Suprapubic skin (tissue), 4 donors: Measurements from ENCODE around the gene ACTL10. TPM values are rescaled to one million over a fixed set of nuclear protein-coding genes. Genes with fewer than 3 reads are reported as not detected.

Source experiments
- DNase-seq, 2 donors: peaks; one replicate each; pipeline ENCODE4 v3.0.0-alpha.2; 2019; ENCODE audit warnings: low spot score in 2 of 2
- H3K27ac ChIP-seq: fragments of 200-600 bp; sonication (generic); one replicate; pipeline ENCODE4 v1.5.1; 2019
- H3K27me3 ChIP-seq: fragments of 200-600 bp; sonication (generic); one replicate; pipeline ENCODE4 v1.5.1; 2019
- H3K36me3 ChIP-seq: fragments of 200-600 bp; sonication (generic); one replicate; pipeline ENCODE4 v1.5.1; 2019
- H3K4me1 ChIP-seq: fragments of 200-600 bp; sonication (generic); one replicate; pipeline ENCODE4 v1.5.1; 2019
- H3K4me3 ChIP-seq: fragments of 200-600 bp; sonication (generic); one replicate; pipeline ENCODE4 v1.5.1; 2019; ENCODE audit warnings: mild to moderate bottlenecking
- H3K9me3 ChIP-seq: fragments of 200-600 bp; sonication (generic); one replicate; pipeline ENCODE4 v1.5.1; 2019
- EP300 ChIP-seq: sonication (generic); formaldehyde crosslinking; IDR thresholded peaks from one replicate; pipeline ENCODE4 v1.6.1; 2017; ENCODE audit warnings: antibody characterized with exemption
- POLR2A ChIP-seq, 2 donors: fragments of 450-650 bp; IDR thresholded peaks; one replicate each; pipeline ENCODE4 v1.6.1; 2017; ENCODE audit warnings: antibody characterized with exemption in 2 of 2, mild to moderate bottlenecking in 2 of 2, moderate library complexity in 2 of 2
- POLR2AphosphoS5 ChIP-seq, 3 donors: sonication (generic); formaldehyde crosslinking; IDR thresholded peaks; one replicate each; pipeline ENCODE4 v1.6.1; 2017; ENCODE audit warnings: antibody characterized with exemption in 3 of 3
- WGBS: methylation state at CpG from one replicate; pipeline ENCODE4 v1.1.5; 2018; 5-methylcytosine and 5-hydroxymethylcytosine counted together
- total RNA-seq, 4 donors: library from RNA; depleted of rRNA; stranded (reverse); fragments of >200 nt; gene quantifications; one replicate each; pipeline ENCODE4 v1.1.0, GENCODE V29; 2016
- TF ChIP-seq, protein P1 (sequence below), 2 donors: fragments of 200-600 bp in 1 of 2; fragments of 450-650 bp in 1 of 2; sonication (generic) in 1 of 2; IDR thresholded peaks; one replicate each; pipeline ENCODE4 v1.5.1; 2016 to 2019; ENCODE audit warnings: antibody characterized with exemption in 2 of 2, mild to moderate bottlenecking in 1 of 2, moderate library complexity in 1 of 2

Gene ACTL10
- total RNA-seq, 4 donors from 2014 or later = 1.3 to 4.9 (median 3.0) TPM

DNA sequence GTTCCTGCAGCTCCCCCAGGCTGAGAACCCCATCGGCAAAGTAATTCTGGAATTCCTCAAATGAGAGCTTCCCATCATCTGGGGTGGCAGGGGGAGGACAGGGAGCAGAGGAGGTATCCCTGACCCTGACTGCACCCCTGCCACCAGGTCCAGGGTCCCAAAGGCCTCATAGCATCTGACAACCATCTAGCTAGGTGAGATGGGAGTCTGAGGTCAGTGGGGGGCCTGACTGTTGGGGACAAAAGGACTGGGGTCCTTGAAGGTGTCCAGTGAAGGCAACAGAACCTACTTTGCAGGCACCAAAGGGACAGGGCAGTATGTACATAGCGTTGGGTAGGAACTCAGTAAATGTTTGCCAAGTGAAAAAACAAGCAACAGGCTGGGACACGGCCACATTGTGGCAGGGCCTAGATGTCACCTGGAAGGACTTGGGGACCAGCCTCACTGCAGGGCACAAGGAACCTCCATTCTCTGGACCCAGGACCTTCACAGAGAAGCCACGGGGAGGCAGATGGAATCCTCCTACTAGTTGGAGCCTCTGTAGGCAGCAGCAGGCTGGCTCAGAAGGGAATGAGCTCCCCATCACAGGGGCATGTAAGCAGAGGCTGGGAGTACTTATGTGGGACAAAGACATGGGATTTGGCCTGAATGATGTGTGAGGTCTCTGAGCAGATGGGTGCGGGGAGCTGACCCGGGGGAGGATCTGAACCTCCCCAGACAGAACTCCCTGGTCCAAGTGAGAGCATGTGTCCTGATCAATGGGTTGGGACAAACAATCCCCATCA is 4.2 kb downstream of the ACTL10 start:
- no peak overlapping the region for H3K4me3 ChIP-seq
- 77% methylated on average over 6 of the region's 6 CpGs for WGBS
- no peaks in the 10 kb centered on the region for H3K9me3 ChIP-seq
- no peaks in the 10 kb centered on the region for H3K27me3 ChIP-seq
- no peak for TF ChIP-seq POLR2AphosphoS5 (IDR thresholded peaks at IDR 0.05)
- TF ChIP-seq, protein P1, sequence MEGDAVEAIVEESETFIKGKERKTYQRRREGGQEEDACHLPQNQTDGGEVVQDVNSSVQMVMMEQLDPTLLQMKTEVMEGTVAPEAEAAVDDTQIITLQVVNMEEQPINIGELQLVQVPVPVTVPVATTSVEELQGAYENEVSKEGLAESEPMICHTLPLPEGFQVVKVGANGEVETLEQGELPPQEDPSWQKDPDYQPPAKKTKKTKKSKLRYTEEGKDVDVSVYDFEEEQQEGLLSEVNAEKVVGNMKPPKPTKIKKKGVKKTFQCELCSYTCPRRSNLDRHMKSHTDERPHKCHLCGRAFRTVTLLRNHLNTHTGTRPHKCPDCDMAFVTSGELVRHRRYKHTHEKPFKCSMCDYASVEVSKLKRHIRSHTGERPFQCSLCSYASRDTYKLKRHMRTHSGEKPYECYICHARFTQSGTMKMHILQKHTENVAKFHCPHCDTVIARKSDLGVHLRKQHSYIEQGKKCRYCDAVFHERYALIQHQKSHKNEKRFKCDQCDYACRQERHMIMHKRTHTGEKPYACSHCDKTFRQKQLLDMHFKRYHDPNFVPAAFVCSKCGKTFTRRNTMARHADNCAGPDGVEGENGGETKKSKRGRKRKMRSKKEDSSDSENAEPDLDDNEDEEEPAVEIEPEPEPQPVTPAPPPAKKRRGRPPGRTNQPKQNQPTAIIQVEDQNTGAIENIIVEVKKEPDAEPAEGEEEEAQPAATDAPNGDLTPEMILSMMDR (IDR thresholded peaks at IDR 0.05) = no peak
- DNase-seq = no peak
- H3K36me3 ChIP-seq = peaks cover 4% of the 10 kb centered on the region
- peaks cover 66% of the 10 kb centered on the region for H3K4me1 ChIP-seq
- no peak overlapping the region for H3K27ac ChIP-seq

DNA sequence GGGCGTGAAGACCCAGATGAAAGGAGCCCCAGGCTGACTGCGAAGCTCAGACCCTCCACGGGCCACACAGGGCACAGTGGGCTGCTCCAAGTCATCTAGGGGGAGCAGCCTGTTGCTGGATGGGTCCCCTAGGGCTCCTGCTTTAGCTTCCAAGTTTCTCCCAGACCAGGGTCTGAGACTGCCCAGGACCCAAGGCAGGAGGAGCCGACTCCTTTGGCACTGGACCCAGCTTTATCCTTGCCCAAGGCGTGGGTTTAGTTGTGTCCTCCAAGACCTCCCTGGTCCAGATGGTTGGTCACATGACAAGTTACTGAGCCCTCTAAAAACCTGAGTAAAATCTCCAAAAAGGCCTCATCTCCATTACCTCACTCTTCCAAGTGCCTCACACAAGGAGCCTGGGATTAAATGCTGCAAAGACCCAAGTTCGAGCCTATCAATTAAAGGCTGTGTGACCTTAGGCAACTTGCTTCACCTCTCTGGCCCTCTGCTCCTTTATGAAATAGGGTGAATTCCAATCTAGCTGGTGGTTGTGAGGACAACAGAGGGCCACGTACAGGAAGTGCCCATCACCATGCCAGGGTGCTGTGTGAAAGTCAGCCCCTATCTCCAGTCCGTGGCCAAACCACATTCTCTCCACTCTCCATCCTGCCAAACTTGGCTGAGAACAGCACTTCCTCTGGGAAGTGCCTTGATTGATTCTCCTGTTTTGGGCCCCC is 5.0 kb downstream of the ACTL10 start:
- H3K9me3 ChIP-seq = no peaks in the 10 kb centered on the region
- 81% methylated on average over 8 of the region's 8 CpGs for WGBS
- H3K4me1 ChIP-seq = peaks cover 67% of the 10 kb centered on the region
- DNase-seq = no peak
- peaks cover 4% of the 10 kb centered on the region for H3K36me3 ChIP-seq
- H3K4me3 ChIP-seq = no peak overlapping the region
- TF ChIP-seq POLR2A (IDR thresholded peaks at IDR 0.05) (no peak), POLR2AphosphoS5 (IDR thresholded peaks at IDR 0.05) (no peak), EP300 (no peak)
- TF ChIP-seq, protein P1 (IDR thresholded peaks at IDR 0.05) = no peak
- H3K27me3 ChIP-seq = no peaks in the 10 kb centered on the region
- H3K27ac ChIP-seq = no peak overlapping the region

DNA sequence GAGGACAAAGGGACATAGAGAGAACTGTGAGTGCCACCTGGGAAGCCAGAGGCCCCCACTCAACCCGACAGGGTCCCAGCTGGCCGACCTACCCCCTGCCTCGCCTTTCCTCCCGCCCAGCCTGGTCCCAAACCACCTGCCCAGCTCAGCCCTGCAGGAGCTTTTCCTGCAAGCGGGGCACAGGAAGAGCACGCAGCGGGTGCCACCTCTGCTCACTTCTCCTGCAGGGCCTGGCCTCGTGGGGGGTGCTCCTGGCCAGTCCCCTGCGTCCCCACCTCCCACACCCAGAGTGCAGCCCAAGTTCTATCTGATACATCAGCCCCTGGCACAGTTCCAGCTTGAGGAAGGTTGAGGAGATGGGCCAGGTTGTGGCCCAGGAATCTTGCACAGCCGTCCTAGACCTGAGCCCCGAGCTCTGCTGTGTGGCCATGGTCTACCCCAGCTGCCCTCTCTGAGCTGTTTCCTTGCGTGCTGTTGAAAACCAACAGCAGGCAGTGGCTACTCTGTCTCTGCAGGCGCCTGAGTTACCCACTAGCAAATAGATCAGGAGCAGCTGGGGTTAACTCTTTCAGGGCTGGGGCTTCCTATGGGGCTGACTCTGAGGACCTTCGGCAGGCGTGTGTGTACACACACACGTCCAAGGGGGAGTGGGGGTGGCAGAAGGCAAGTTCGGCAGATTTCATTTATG is 5.8 kb downstream of the ACTL10 start:
- Histone ChIP-seq H3K9me3 (no peaks in the 10 kb centered on the region), H3K27me3 (no peaks in the 10 kb centered on the region), H3K4me3 (peak overlapping the region; percentile 83), H3K36me3 (peaks cover 4% of the 10 kb centered on the region), H3K27ac (no peak overlapping the region), H3K4me1 (peaks cover 67% of the 10 kb centered on the region)
- TF ChIP-seq POLR2AphosphoS5 (IDR thresholded peaks at IDR 0.05) (no peak), EP300 (no peak), POLR2A (IDR thresholded peaks at IDR 0.05) (no peak)
- TF ChIP-seq, protein P1 (IDR thresholded peaks at IDR 0.05) = no peak
- WGBS = 74% methylated on average over 16 of the region's 17 CpGs
- no peak for DNase-seq

DNA sequence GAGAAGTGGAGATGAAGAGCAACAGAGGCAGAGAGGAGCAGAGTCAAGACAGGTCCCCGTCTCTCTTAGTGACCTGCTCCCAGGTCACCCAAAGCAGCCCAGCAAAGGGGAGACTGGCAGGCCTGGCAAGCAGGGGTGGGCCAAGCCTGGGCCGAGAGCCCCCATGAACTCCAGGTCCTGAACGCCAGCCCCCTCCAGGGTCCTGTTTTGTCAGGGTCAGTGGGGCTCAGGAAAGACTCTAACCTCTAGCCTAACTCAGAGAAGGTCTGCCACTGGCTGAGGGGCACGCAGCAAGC is 6.3 kb downstream of the ACTL10 start:
- no peak for DNase-seq
- WGBS = 72% methylated on average over 4 of the region's 4 CpGs
- H3K36me3 ChIP-seq = peaks cover 4% of the 10 kb centered on the region
- no peaks in the 10 kb centered on the region for H3K9me3 ChIP-seq
- peaks cover 64% of the 10 kb centered on the region for H3K4me1 ChIP-seq
- no peak for TF ChIP-seq EP300
- peak overlapping the region; percentile 83 for H3K4me3 ChIP-seq
- no peak overlapping the region for H3K27ac ChIP-seq
- H3K27me3 ChIP-seq = no peaks in the 10 kb centered on the region

- WGBS = 30% methylated on average over 20 of the region's 29 CpGs
- Histone ChIP-seq H3K27ac (peak overlapping the region; percentile 91), H3K9me3 (no peaks in the 10 kb centered on the region), H3K4me1 (peaks cover 61% of the 10 kb centered on the region), H3K36me3 (peaks cover 4% of the 10 kb centered on the region), H3K4me3 (peak overlapping the region; percentile 83), H3K27me3 (no peaks in the 10 kb centered on the region)
- DNase-seq = no peak
- TF ChIP-seq, protein P1 (IDR thresholded peaks at IDR 0.05) = no peak
- no peak for TF ChIP-seq POLR2A (IDR thresholded peaks at IDR 0.05)
Observed at GRCh38 chr20:33673410-33674293, 6.9 kb downstream of the ACTL10 start.
